Sigmoid colon (tissue), 4 donors: ENCODE data around the gene NPVF.

Experiments used
- CTCF ChIP-seq, 4 experiments: fragments of 450-650 bp in 3 of 4; fragments of 200-600 bp in 1 of 4; IDR thresholded peaks; one replicate each; pipeline ENCODE4 v1.5.1; 2016 to 2019; ENCODE audit warnings: antibody characterized with exemption in 4 of 4, mild to moderate bottlenecking in 3 of 4, moderate library complexity in 2 of 4
- EP300 ChIP-seq, 4 donors: sonication (generic); formaldehyde crosslinking; IDR thresholded peaks; one replicate each; pipeline ENCODE4 v1.6.1; 2017; ENCODE audit warnings: antibody characterized with exemption in 4 of 4
- POLR2A ChIP-seq, 2 donors: fragments of 450-650 bp; IDR thresholded peaks; one replicate each; pipeline ENCODE4 v1.6.1; 2016; ENCODE audit warnings: antibody characterized with exemption in 2 of 2, mild to moderate bottlenecking in 2 of 2, moderate library complexity in 2 of 2
- POLR2AphosphoS5 ChIP-seq, 4 donors: sonication (generic); formaldehyde crosslinking; IDR thresholded peaks; one replicate each; pipeline ENCODE4 v1.6.1; 2017; ENCODE audit warnings: antibody characterized with exemption in 4 of 4

- TF ChIP-seq POLR2A (IDR thresholded peaks at IDR 0.05) (no peak), EP300 (IDR thresholded peaks at IDR 0.05) (no peak), CTCF (IDR thresholded peaks at IDR 0.05) (no peak), POLR2AphosphoS5 (IDR thresholded peaks at IDR 0.05) (no peak)
Observed at GRCh38 chr7:25180592-25180923, 47.7 kb downstream of the NPVF start.
